HepG2 (cell line): ENCODE data around the gene CERS1. TPM values are rescaled to one million over a fixed set of nuclear protein-coding genes. Genes with fewer than 3 reads are reported as not detected.
A peak's percentile ranks its signal among the peaks of the same experiment; 100 is the strongest.

Experiments used
- CHCHD3 ChIP-seq: sonication (generic); formaldehyde crosslinking; IDR thresholded peaks from 2 replicates; pipeline ENCODE4 v1.8.0; 2022; ENCODE audit warnings: mild to moderate bottlenecking, missing genetic modification reagents, moderate library complexity
- CREBL2 ChIP-seq: sonication (generic); formaldehyde crosslinking; IDR thresholded peaks from 2 replicates; pipeline ENCODE4 v1.8.1; 2023; ENCODE audit warnings: missing genetic modification reagents, mild to moderate bottlenecking, borderline replicate concordance
- HNF1B ChIP-seq: sonication (generic); formaldehyde crosslinking; IDR thresholded peaks from 2 replicates; pipeline ENCODE4 v1.5.1; 2020; ENCODE audit warnings: mild to moderate bottlenecking, moderate library complexity, missing genetic modification reagents
- IRX3 ChIP-seq: sonication (generic); formaldehyde crosslinking; IDR thresholded peaks from 2 replicates; pipeline ENCODE4 v1.8.1; 2023; ENCODE audit warnings: mild to moderate bottlenecking, low read depth, missing genetic modification reagents, borderline replicate concordance
- LCORL ChIP-seq, 2 experiments: fragments of 450-650 bp in 1 of 2; sonication (generic) in 1 of 2; formaldehyde crosslinking in 1 of 2; IDR thresholded peaks; 2 replicates each; pipeline versions ENCODE4 v1.5.0 to v1.6.1; 2017 to 2020; ENCODE audit warnings: antibody characterized with exemption in 1 of 2, missing genetic modification reagents in 1 of 2
- PCBP1 ChIP-seq: fragments of 200-400 bp; formaldehyde crosslinking; IDR thresholded peaks from 2 replicates; pipeline ENCODE4 v1.6.1; 2017; ENCODE audit warnings: mild to moderate bottlenecking, low read depth, low read length, borderline replicate concordance
- PHB2 ChIP-seq: fragments of 450-650 bp; IDR thresholded peaks from 2 replicates; pipeline ENCODE4 v1.6.1; 2018; ENCODE audit not compliant: partially characterized antibody
- PHF8 ChIP-seq: sonication (generic); formaldehyde crosslinking; IDR thresholded peaks from 2 replicates; pipeline ENCODE4 v1.5.0; 2020; ENCODE audit warnings: missing genetic modification reagents
- POLR2AphosphoS2 ChIP-seq: IDR thresholded peaks from 2 replicates; pipeline ENCODE4 v1.6.1; 2011; ENCODE audit warnings: low read depth, low read length, improper control_type of control experiment
- SKI ChIP-seq: fragments of 450-650 bp; IDR thresholded peaks from one replicate; pipeline ENCODE4 v1.6.1; 2018; ENCODE audit warnings: mild to moderate bottlenecking; ENCODE audit not compliant: partially characterized antibody
- SMARCE1 ChIP-seq: fragments of 450-650 bp; IDR thresholded peaks from 2 replicates; pipeline ENCODE4 v1.6.1; 2017; ENCODE audit warnings: borderline replicate concordance
- SOX5 ChIP-seq: IDR thresholded peaks from 2 replicates; pipeline ENCODE4 v1.6.1; 2016; ENCODE audit warnings: borderline replicate concordance
- TCF12 ChIP-seq, 2 experiments: fragments of 450-650 bp in 1 of 2; sonication (generic) in 1 of 2; formaldehyde crosslinking in 1 of 2; IDR thresholded peaks; 2 replicates each; pipeline versions ENCODE4 v1.6.1 to v1.8.0; 2017 to 2022; ENCODE audit warnings: antibody characterized with exemption in 1 of 2, mild to moderate bottlenecking in 1 of 2, missing genetic modification reagents in 1 of 2, moderate library complexity in 1 of 2
- TRIM22 ChIP-seq: fragments of 450-650 bp; IDR thresholded peaks from 2 replicates; pipeline ENCODE4 v1.6.1; 2017
- ZNF138 ChIP-seq: sonication (generic); formaldehyde crosslinking; IDR thresholded peaks from 2 replicates; pipeline ENCODE4 v1.5.0; 2020; ENCODE audit warnings: mild to moderate bottlenecking, low read depth, missing genetic modification reagents
- ZNF235 ChIP-seq: sonication (generic); formaldehyde crosslinking; IDR thresholded peaks from 2 replicates; pipeline ENCODE4 v1.8.1; 2023; ENCODE audit warnings: mild to moderate bottlenecking, missing genetic modification reagents, borderline replicate concordance
- ZNF383 ChIP-seq: sonication (generic); formaldehyde crosslinking; IDR thresholded peaks from 2 replicates; pipeline ENCODE4 v1.4.0; 2020; ENCODE audit warnings: missing genetic modification reagents, mild to moderate bottlenecking, borderline replicate concordance
- ZNF441 ChIP-seq: sonication (generic); formaldehyde crosslinking; IDR thresholded peaks from 2 replicates; pipeline ENCODE4 v1.7.0; 2021; ENCODE audit warnings: missing genetic modification reagents, borderline replicate concordance
- ZNF546 ChIP-seq: sonication (generic); formaldehyde crosslinking; conservative IDR thresholded peaks from 2 replicates; pipeline ENCODE4 v1.8.1; 2023; ENCODE audit warnings: mild to moderate bottlenecking, missing genetic modification reagents
- ZNF549 ChIP-seq: sonication (generic); formaldehyde crosslinking; IDR thresholded peaks from 2 replicates; pipeline ENCODE4 v1.5.0; 2020; ENCODE audit warnings: missing genetic modification reagents
- ZNF574 ChIP-seq: sonication (generic); formaldehyde crosslinking; IDR thresholded peaks from 2 replicates; pipeline ENCODE4 v1.4.0; 2020; ENCODE audit warnings: missing genetic modification reagents
- ZNF773 ChIP-seq: sonication (generic); formaldehyde crosslinking; IDR thresholded peaks from 2 replicates; pipeline ENCODE4 v1.4.0; 2020; ENCODE audit warnings: missing genetic modification reagents, borderline replicate concordance
- ZNF879 ChIP-seq: sonication (generic); formaldehyde crosslinking; IDR thresholded peaks from 2 replicates; pipeline ENCODE4 v1.8.1; 2023; ENCODE audit warnings: missing genetic modification reagents
- ZSCAN25 ChIP-seq: sonication (generic); formaldehyde crosslinking; IDR thresholded peaks from 2 replicates; pipeline ENCODE4 v1.8.0; 2022; ENCODE audit warnings: mild to moderate bottlenecking, missing genetic modification reagents
- polyA plus RNA-seq, 8 experiments: library from polyadenylated mRNA; depleted of rRNA in 3 of 8; stranded (reverse) in 7 of 8; unstranded in 1 of 8; fragments of >200 nt; fragmentation: Illumina TruSeq in 4 of 8; extraction: Trizol in 4 of 8; gene quantifications; 2 replicates each; pipeline versions ENCODE4 v1.2.1 to v1.2.3, GENCODE V29; 2011 to 2016; ENCODE audit warnings: low read depth in 4 of 8, missing spikeins in 1 of 8, mixed read lengths in 1 of 8; ENCODE audit not compliant: insufficient read depth in 1 of 8
- total RNA-seq, 5 experiments: library from RNA; depleted of rRNA; stranded (reverse); fragments of >200 nt; fragmentation: Illumina TruSeq; extraction: Trizol; gene quantifications; 2 replicates each; pipeline ENCODE4 v1.2.3, GENCODE V29; 2016; ENCODE audit warnings: low read depth in 1 of 5

The CERS1 gene
- total and polyA plus RNA-seq, 2 of the 13 experiments (the other 11 are each of a cell fraction or from before 2014, with no cell fraction given) = 4.6 to 9.8 TPM

GRCh38 chr19:18831524-18832305 lies 64.2 kb downstream of the CERS1 start, which contains the start of gene UPF1 (continued):
- TF ChIP-seq CHCHD3 (CRISPR knock-in tag) (0 out of 2 replicates have a peak, but pooled peaks have one; percentile 58), PHF8 (peak; percentile 80), ZNF235 (peak; percentile 97), SOX5 (CRISPR knock-in tag) (no peak), ZNF546 (CRISPR knock-in tag) (0 out of 2 replicates have a peak, but pooled peaks have one; percentile 53), ZNF441 (peak; percentile 90), SKI (peak; percentile 52), TCF12 (IDR thresholded peaks at IDR 0.05) (no peak), TCF12 (CRISPR knock-in tag; IDR thresholded peaks at IDR 0.05) (0 out of 2 replicates have a peak, but pooled peaks have one; percentile 13), TRIM22 (no peak), ZNF773 (CRISPR knock-in tag) (peak; percentile 92; the same call in 1 of the 2 replicates), ZNF574 (CRISPR knock-in tag) (peak; percentile 76), LCORL (IDR thresholded peaks at IDR 0.05) (no peak), LCORL (CRISPR knock-in tag; IDR thresholded peaks at IDR 0.05) (0 out of 2 replicates have a peak, but pooled peaks have one; percentile 47), ZNF138 (0 out of 2 replicates have a peak, but pooled peaks have one; percentile 20), CREBL2 (peak; percentile 65; the same call in 1 of the 2 replicates), ZNF549 (no peak), PHB2 (no peak), POLR2AphosphoS2 (no peak), ZNF879 (CRISPR knock-in tag) (no peak), ZNF383 (CRISPR knock-in tag) (no peak), PCBP1 (no peak), HNF1B (CRISPR knock-in tag) (0 out of 2 replicates have a peak, but pooled peaks have one; percentile 18), ZSCAN25 (CRISPR knock-in tag) (peak; percentile 69; the same call in 1 of the 2 replicates), SMARCE1 (no peak), IRX3 (CRISPR knock-in tag) (peak; percentile 75; the same call in 1 of the 2 replicates)
